Natural killer cell (primary cell): ENCODE results near the gene SERPINA6. TPM values are rescaled to one million over a fixed set of nuclear protein-coding genes. Genes with fewer than 3 reads are reported as not detected.

Experiments used
- ATAC-seq, 3 donors: fragments of 150-1000 bp in 2 of 3; fragments of 200-7000 bp in 1 of 3; cut with Tn5 transposase; 1 replicate in 1 of 3; 2 replicates in 2 of 3; pipeline ENCODE4 v1.10.0; 2021; ENCODE audit warnings: mild to moderate bottlenecking in 2 of 3, moderate library complexity in 2 of 3
- DNase-seq, 2 donors: peaks; one replicate each; pipeline versions ENCODE4 v3.0.0 to v3.0.0-alpha.2; 2013 to 2021; ENCODE audit warnings: mixed read lengths in 1 of 2
- H3K27ac ChIP-seq: one replicate; pipeline ENCODE4 v1.5.1; 2013; ENCODE audit warnings: mild to moderate bottlenecking, low read length
- H3K27me3 ChIP-seq: one replicate; pipeline ENCODE4 v1.6.1; 2013; ENCODE audit warnings: low read length; ENCODE audit not compliant: control insufficient read depth, insufficient read depth
- H3K36me3 ChIP-seq: one replicate; pipeline ENCODE4 v1.6.1; 2013; ENCODE audit warnings: low read length; ENCODE audit not compliant: control insufficient read depth, insufficient read depth
- H3K4me1 ChIP-seq: one replicate; pipeline ENCODE4 v1.6.1; 2013; ENCODE audit warnings: low read length; ENCODE audit not compliant: control insufficient read depth, insufficient read depth
- H3K4me3 ChIP-seq: one replicate; pipeline ENCODE4 v1.5.1; 2013; ENCODE audit warnings: low read length
- H3K9me3 ChIP-seq: one replicate; pipeline ENCODE4 v1.6.1; 2013; ENCODE audit warnings: low read length; ENCODE audit not compliant: control insufficient read depth, insufficient read depth
- H3K27ac Mint-ChIP-seq, 2 donors: one replicate each; pipeline ENCODE4 v1.8.0; 2022; ENCODE audit warnings: mild to moderate bottlenecking in 2 of 2, mixed read lengths in 2 of 2, moderate library complexity in 1 of 2
- H3K27me3 Mint-ChIP-seq, 2 donors: one replicate each; pipeline ENCODE4 v1.8.0; 2022; ENCODE audit warnings: low read depth in 2 of 2, mixed read lengths in 2 of 2
- H3K36me3 Mint-ChIP-seq: one replicate; pipeline ENCODE4 v1.8.0; 2022; ENCODE audit warnings: mixed read lengths
- H3K4me1 Mint-ChIP-seq, 2 donors: one replicate each; pipeline ENCODE4 v1.8.0; 2022; ENCODE audit warnings: mixed read lengths in 2 of 2
- H3K4me3 Mint-ChIP-seq: one replicate; pipeline ENCODE4 v1.8.0; 2022; ENCODE audit warnings: mild to moderate bottlenecking, moderate library complexity, mixed read lengths
- H3K9me3 Mint-ChIP-seq, 2 donors: one replicate each; pipeline ENCODE4 v1.8.0; 2022; ENCODE audit warnings: mixed read lengths in 2 of 2
- WGBS: methylation state at CpG from one replicate; pipeline ENCODE4 v1.1.7; 2013; ENCODE audit warnings: missing lambda C conversion rate; ENCODE audit not compliant: insufficient coverage; 5-methylcytosine and 5-hydroxymethylcytosine counted together
- intact Hi-C: fragments of 100-400 bp; cut with micrococcal nuclease; formaldehyde crosslinking; loops from one replicate; pipeline ENCODE4 v1.14.2; 2022
- total RNA-seq, 4 donors: library from RNA; stranded (reverse); fragments of 120-200 nt in 1 of 4; gene quantifications; one replicate each; pipeline versions ENCODE4 v1.2.3 to v1.2.4, GENCODE V29; 2013 to 2022
- TF ChIP-seq, protein P1 (sequence below): fragments of 200-600 bp; IDR thresholded peaks from one replicate; pipeline ENCODE4 v1.8.0; 2022; ENCODE audit warnings: antibody characterized with exemption

SERPINA6 gene
- total RNA-seq, 3 donors from 2014 or later (not counting 1 experiment from before 2014, with no cell fraction given) = not detected

DNA sequence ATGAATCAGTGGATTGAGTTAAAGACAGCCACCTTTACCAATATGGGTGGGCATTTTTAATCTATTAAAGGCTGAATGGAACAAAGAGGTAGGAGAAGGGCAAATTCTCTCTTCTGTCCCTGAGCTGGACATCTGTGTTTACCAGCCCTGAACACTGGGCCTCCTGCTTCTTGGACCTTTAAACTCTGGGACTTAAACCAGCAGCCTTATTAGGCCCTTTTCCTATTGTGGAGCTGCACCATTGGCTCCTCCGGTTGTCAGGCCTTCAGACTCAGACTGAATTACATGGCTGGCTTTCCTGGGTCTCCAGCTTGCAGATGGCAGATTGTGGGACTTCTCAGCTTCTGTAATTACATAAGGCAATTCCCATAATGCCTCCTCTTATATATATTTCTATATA is 6.4 kb downstream of the SERPINA6 start:
- H3K27ac Mint-ChIP-seq = no peak overlapping the region
- Histone ChIP-seq H3K27me3 (no peaks in the 10 kb centered on the region), H3K27ac (no peak overlapping the region), H3K36me3 (no peaks in the 10 kb centered on the region), H3K4me1 (no peaks in the 10 kb centered on the region), H3K4me3 (no peak overlapping the region), H3K9me3 (no peaks in the 10 kb centered on the region)
- H3K4me1 Mint-ChIP-seq = peaks cover 0 to 5% of the 10 kb centered on the region in 2 donors
- peaks cover 13 to 23% of the 10 kb centered on the region in 2 donors for H3K27me3 Mint-ChIP-seq
- H3K4me3 Mint-ChIP-seq = no peak overlapping the region
- TF ChIP-seq, protein P1, sequence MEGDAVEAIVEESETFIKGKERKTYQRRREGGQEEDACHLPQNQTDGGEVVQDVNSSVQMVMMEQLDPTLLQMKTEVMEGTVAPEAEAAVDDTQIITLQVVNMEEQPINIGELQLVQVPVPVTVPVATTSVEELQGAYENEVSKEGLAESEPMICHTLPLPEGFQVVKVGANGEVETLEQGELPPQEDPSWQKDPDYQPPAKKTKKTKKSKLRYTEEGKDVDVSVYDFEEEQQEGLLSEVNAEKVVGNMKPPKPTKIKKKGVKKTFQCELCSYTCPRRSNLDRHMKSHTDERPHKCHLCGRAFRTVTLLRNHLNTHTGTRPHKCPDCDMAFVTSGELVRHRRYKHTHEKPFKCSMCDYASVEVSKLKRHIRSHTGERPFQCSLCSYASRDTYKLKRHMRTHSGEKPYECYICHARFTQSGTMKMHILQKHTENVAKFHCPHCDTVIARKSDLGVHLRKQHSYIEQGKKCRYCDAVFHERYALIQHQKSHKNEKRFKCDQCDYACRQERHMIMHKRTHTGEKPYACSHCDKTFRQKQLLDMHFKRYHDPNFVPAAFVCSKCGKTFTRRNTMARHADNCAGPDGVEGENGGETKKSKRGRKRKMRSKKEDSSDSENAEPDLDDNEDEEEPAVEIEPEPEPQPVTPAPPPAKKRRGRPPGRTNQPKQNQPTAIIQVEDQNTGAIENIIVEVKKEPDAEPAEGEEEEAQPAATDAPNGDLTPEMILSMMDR = no peak
- peaks cover 3 to 4% of the 10 kb centered on the region in 2 donors for H3K9me3 Mint-ChIP-seq
- intact Hi-C loops = no loop called here
- H3K36me3 Mint-ChIP-seq = no peaks in the 10 kb centered on the region
- DNase-seq (no peak), ATAC-seq (no peak)
- 83% methylated on average over 1 of the region's 1 CpG for WGBS

DNA sequence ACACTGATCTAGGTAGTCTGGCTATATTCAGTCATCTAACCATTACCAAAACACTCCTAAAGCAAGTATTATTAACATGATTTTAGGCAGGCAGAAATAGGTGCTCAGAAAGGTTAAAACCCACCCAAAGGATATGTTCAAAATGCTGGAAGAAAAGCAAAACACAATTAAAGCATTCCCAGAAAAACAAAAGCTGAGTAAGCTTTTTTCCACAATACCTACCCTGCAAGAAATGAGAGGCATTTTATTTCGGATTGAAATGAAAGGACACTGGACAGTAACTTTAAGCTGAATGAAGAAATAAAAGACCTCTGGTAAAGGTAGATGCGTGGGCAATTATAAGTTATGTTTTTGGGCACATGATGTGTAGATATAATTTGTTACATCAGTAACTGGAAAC is 8.2 kb downstream of the SERPINA6 start:
- no peaks in the 10 kb centered on the region for H3K27me3 ChIP-seq
- no peaks in the 10 kb centered on the region for H3K9me3 ChIP-seq
- no peaks in the 10 kb centered on the region for H3K36me3 ChIP-seq
- H3K27ac ChIP-seq = no peak overlapping the region
- H3K36me3 Mint-ChIP-seq = no peaks in the 10 kb centered on the region
- no peak overlapping the region for H3K4me3 ChIP-seq
- DNase-seq = no peak
- no peak overlapping the region for H3K27ac Mint-ChIP-seq
- intact Hi-C loops = no loop called here
- WGBS = 98% methylated on average over 2 of the region's 2 CpGs
- H3K27me3 Mint-ChIP-seq = peaks cover 11 to 23% of the 10 kb centered on the region in 2 donors
- no peak overlapping the region for H3K4me3 Mint-ChIP-seq
- H3K4me1 ChIP-seq = no peaks in the 10 kb centered on the region
- TF ChIP-seq, protein P1 = no peak
- peaks cover 3 to 4% of the 10 kb centered on the region in 2 donors for H3K9me3 Mint-ChIP-seq
- ATAC-seq = no peak
- no peaks in the 10 kb centered on the region for H3K4me1 Mint-ChIP-seq

DNA sequence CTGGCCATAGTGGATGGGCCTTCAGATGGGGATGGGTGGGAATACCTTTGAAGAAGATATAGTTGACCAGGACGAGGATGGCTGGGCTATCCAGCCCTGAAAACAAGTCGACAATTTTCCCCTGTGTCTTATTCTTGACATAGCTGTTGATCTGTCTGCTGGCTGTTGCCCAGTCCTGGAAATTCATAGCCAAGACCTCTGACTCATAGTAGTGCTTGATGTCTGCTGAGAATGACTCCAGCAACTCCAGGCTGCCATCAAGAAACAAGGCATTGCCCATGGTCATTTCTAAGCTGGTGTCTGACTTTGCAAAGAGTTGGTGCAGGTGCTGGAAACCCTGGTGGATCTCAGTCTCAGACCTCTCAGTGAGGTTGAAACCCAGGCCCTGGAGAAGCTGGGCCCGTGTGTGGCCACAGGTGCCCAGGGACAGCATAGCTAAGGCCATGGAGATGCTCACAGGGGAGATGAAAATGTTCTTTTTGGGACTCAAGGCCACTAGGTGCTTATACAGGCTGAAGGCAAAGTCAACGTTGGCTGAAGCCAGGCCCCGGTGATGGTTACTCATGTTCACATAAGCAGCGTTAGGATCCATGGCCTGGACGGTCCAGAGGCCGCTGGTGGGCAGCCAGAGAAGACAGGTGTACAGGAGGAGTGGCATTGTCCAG is 9.0 kb downstream of the SERPINA6 start:
- H3K4me1 Mint-ChIP-seq = no peaks in the 10 kb centered on the region
- Histone ChIP-seq H3K9me3 (no peaks in the 10 kb centered on the region), H3K36me3 (no peaks in the 10 kb centered on the region), H3K4me3 (no peak overlapping the region), H3K4me1 (no peaks in the 10 kb centered on the region), H3K27me3 (no peaks in the 10 kb centered on the region), H3K27ac (no peak overlapping the region)
- H3K4me3 Mint-ChIP-seq = no peak overlapping the region
- intact Hi-C loops = no loop called here
- H3K27me3 Mint-ChIP-seq = peaks cover 8 to 23% of the 10 kb centered on the region in 2 donors
- WGBS = 84% methylated on average over 8 of the region's 8 CpGs
- no peak for ATAC-seq
- TF ChIP-seq, protein P1 = no peak
- H3K27ac Mint-ChIP-seq = no peak overlapping the region
- H3K36me3 Mint-ChIP-seq = no peaks in the 10 kb centered on the region
- peaks cover 3 to 4% of the 10 kb centered on the region in 2 donors for H3K9me3 Mint-ChIP-seq
- no peak for DNase-seq
